Adipose tissue (tissue), 3 donors: Measurements from ENCODE around the gene CD1B. TPM values are rescaled to one million over a fixed set of nuclear protein-coding genes. Genes with fewer than 3 reads are reported as not detected.
"Not testable (repeated sequence)": the region's sequence is repeated elsewhere in the genome, so short reads cannot be mapped to it uniquely, and the experiment has no call there.

ENCODE experiments used
- H3K27ac ChIP-seq: one replicate; pipeline ENCODE4 v1.5.1; 2013; ENCODE audit warnings: low read depth, low read length
- WGBS, 3 donors: extraction: QIAGEN DNeasy Blood & Tissue Kit; methylation state at CpG; one replicate each; pipeline ENCODE4 v1.1.7; 2013; 5-methylcytosine and 5-hydroxymethylcytosine counted together
- polyA plus RNA-seq, 3 donors: library from polyadenylated mRNA; stranded (reverse); fragments of 200-250 nt; gene quantifications; one replicate each; pipeline ENCODE4 v1.2.3, GENCODE V29; 2013
- donor health status: healthy with polysubstance abuse.
- donor health status: Bipolar disorder and iron deficiency.
- donor health status: healthy.

Gene CD1B
- polyA plus RNA-seq, 3 donors, result not detected

- 63 to 87% (median 79%) methylated on average over 11 of the region's 11 CpGs for WGBS, 3 donors
- no peak overlapping the region for H3K27ac ChIP-seq
These were observed 783 bp downstream of the CD1B start for GRCh38 chr1:158330391-158331105.

- WGBS, 3 donors, result 61 to 80% (median 70%) methylated on average over 3 of the region's 3 CpGs
- H3K27ac ChIP-seq, result no peak overlapping the region
These were observed 1.6 kb downstream of the CD1B start for GRCh38 chr1:158329733-158330132.

GRCh38 chr1:158329300-158329699 lies 2.0 kb downstream of the CD1B start:
- no peak overlapping the region for H3K27ac ChIP-seq
- WGBS, 3 donors, result 72 to 89% (median 88%) methylated on average over 7 of the region's 7 CpGs

GRCh38 chr1:158328426-158328825 lies 2.9 kb downstream of the CD1B start:
- no peak overlapping the region for H3K27ac ChIP-seq
- WGBS, 3 donors, result 76 to 80% (median 76%) methylated on average over 3 of the region's 3 CpGs

- no peak overlapping the region for H3K27ac ChIP-seq
These were observed 3.9 kb downstream of the CD1B start for GRCh38 chr1:158327481-158327880.

- H3K27ac ChIP-seq, result no peak overlapping the region
- whole genome bisulfite sequencing, 3 donors, result 75 to 82% (median 78%) methylated on average over 4 of the region's 4 CpGs
These were observed 6.9 kb downstream of the CD1B start for GRCh38 chr1:158324395-158324794.

- H3K27ac ChIP-seq, result no peak overlapping the region
- 58 to 76% (median 73%) methylated on average over 1 of the region's 1 CpG for WGBS, 3 donors
These were observed 7.5 kb downstream of the CD1B start for GRCh38 chr1:158323866-158324265.

- 56 to 75% (median 75%) methylated on average over 2 of the region's 2 CpGs for WGBS, 3 donors
- H3K27ac ChIP-seq, result no peak overlapping the region
These were observed 20.3 kb downstream of the CD1B start for GRCh38 chr1:158311066-158311465.

- H3K27ac ChIP-seq, result no peak overlapping the region
- WGBS, 3 donors, result 81 to 96% (median 86%) methylated on average over 1 of the region's 1 CpG
These were observed 20.7 kb downstream of the CD1B start for GRCh38 chr1:158310623-158311022.

- WGBS, 3 donors, result 74 to 98% (median 98%) methylated on average over 2 of the region's 2 CpGs
- H3K27ac ChIP-seq, result no peak overlapping the region
These were observed 35.5 kb downstream of the CD1B start for GRCh38 chr1:158295791-158296190.

- no peak overlapping the region for H3K27ac ChIP-seq
- 48 to 80% (median 68%) methylated on average over 5 of the region's 5 CpGs for WGBS, 3 donors
These were observed 40.9 kb downstream of the CD1B start for GRCh38 chr1:158290321-158290844.

GRCh38 chr1:158289811-158290210 lies 41.5 kb downstream of the CD1B start, which contains the start of gene CD1C:
TSS of gene CD1C (plus strand) at chr1:158289923. CDS start at chr1:158290065, 142 bp downstream.
- H3K27ac ChIP-seq, result no peak within 1 kb of the TSS
- WGBS, 3 donors, result 68 to 92% (median 85%) methylated on average over 4 of the region's 4 CpGs

GRCh38 chr1:158286941-158287346 lies 44.4 kb downstream of the CD1B start:
- no peak overlapping the region for H3K27ac ChIP-seq
- 88 to 100% (median 92%) methylated on average over 1 of the region's 1 CpG for WGBS, 3 donors

GRCh38 chr1:158286487-158286886 lies 44.8 kb downstream of the CD1B start:
- 77 to 85% (median 79%) methylated on average over 4 of the region's 4 CpGs for WGBS, 3 donors
- H3K27ac ChIP-seq, result no peak overlapping the region

GRCh38 chr1:158285756-158286241 lies 45.5 kb downstream of the CD1B start:
- WGBS, 3 donors, result 24 to 50% (median 27%) methylated on average over 7 of the region's 7 CpGs
- H3K27ac ChIP-seq, result no peak overlapping the region

- H3K27ac ChIP-seq, result no peak overlapping the region
- 35 to 49% (median 47%) methylated on average over 2 of the region's 2 CpGs for WGBS, 3 donors
These were observed 47.4 kb downstream of the CD1B start for GRCh38 chr1:158283965-158284364.

GRCh38 chr1:158282421-158282820 lies 48.9 kb downstream of the CD1B start:
- not testable (repeated sequence) for H3K27ac ChIP-seq
- WGBS, 3 donors, result 67 to 80% (median 72%) methylated on average over 2 of the region's 2 CpGs
